Measurements from ENCODE around the gene PHEX. TPM values are rescaled to one million over a fixed set of nuclear protein-coding genes. Genes with fewer than 3 reads are reported as not detected.

PHEX gene
- total RNA-seq, 4 donors from 2014 or later = under 0.01 to 0.34 TPM; not detected in 2

DNA sequence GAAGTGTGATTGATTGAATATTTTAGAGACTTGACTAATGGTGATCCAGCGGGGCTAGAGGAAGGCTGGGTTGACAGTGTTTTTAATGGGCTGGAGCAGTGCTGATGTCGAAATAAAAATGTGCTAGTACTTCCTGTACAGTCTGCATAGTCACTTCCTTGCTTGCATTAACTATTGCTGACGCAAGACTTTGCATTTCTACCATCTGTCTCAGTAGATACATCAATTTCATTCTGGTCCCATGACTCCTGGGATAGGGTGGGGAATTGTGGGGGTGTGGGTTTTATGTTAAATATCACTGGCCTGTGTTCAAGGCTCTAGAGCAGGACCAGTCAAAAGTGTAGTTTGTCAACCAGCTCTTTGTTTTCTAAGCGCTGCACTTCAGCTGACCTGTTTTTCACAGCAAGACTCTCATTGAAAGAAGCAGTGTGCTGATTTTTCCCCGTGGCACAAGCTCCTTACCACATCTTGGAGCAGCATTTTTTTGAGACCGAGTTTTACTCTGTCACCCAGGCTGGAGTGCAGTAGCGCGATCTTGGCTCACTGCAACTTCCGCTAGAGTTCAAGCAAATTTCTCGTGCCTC lies 35.2 kb upstream of the PHEX start:
- TF ChIP-seq, protein P1, sequence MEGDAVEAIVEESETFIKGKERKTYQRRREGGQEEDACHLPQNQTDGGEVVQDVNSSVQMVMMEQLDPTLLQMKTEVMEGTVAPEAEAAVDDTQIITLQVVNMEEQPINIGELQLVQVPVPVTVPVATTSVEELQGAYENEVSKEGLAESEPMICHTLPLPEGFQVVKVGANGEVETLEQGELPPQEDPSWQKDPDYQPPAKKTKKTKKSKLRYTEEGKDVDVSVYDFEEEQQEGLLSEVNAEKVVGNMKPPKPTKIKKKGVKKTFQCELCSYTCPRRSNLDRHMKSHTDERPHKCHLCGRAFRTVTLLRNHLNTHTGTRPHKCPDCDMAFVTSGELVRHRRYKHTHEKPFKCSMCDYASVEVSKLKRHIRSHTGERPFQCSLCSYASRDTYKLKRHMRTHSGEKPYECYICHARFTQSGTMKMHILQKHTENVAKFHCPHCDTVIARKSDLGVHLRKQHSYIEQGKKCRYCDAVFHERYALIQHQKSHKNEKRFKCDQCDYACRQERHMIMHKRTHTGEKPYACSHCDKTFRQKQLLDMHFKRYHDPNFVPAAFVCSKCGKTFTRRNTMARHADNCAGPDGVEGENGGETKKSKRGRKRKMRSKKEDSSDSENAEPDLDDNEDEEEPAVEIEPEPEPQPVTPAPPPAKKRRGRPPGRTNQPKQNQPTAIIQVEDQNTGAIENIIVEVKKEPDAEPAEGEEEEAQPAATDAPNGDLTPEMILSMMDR (IDR thresholded peaks at IDR 0.05; ENCODE audit: low read depth) = no peak

DNA sequence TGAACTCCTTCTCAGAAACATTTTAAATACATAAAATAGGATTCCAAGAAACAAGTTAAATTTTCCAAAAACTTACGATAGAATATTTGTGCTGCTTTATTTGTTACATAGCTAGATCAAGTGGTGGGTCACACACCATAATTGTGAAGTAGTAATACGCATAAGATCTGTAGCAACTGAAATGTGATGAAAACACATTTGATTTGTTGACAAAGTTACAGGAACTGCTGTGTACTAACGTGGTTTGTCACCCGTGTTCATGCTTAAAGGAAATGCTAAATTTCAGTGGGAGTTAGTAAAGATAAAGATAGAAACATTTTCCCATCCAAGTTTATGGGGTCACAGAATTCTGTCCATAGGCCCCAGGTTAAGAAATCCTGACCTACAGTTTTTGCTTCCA lies 34.1 kb upstream of the PHEX start:
- TF ChIP-seq, protein P1 (IDR thresholded peaks at IDR 0.05; ENCODE audit: low read depth) = no peak

DNA sequence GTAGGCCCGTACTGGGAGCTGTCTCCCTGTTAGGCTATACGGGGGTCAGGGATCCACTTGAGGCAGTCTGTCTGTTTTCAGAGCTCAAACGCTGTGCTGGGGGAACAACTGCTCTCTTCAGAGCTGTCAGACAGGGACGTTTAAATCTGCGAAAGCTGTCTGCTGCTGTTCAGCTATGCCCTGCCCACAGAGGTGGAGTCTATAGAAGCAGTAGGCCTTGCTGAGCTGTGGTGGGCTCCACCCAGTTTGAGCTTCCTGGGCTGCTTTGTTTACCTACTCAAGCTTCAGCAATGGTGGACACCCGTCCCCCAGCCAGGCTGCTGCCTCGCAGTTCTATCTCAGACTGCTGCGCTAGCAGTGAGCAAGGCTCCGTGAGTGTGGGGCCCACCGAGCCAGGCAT lies 27.3 kb upstream of the PHEX start:
- TF ChIP-seq, protein P1 (IDR thresholded peaks at IDR 0.05; ENCODE audit: low read depth) = no peak

DNA sequence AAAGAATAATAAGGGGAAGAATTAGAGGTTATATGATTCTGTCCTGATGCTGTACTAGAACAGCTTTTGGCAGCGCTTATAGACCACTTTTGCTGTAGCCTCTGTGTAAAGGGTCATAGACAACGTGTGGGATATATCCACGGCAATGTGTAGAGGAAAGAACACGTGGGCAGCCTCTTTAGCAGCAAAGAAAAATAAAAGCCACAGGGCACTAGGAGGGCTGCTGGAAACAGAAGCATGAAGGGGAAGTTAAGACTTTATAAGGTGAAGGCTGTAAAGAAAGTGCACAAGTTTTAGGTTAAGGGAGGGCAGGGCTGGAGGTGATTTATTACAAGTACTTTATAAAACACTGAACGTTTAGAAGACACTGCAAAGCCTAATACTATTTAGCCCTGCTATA lies 20.1 kb upstream of the PHEX start:
- TF ChIP-seq, protein P1 (IDR thresholded peaks at IDR 0.05; ENCODE audit: low read depth) = no peak

DNA sequence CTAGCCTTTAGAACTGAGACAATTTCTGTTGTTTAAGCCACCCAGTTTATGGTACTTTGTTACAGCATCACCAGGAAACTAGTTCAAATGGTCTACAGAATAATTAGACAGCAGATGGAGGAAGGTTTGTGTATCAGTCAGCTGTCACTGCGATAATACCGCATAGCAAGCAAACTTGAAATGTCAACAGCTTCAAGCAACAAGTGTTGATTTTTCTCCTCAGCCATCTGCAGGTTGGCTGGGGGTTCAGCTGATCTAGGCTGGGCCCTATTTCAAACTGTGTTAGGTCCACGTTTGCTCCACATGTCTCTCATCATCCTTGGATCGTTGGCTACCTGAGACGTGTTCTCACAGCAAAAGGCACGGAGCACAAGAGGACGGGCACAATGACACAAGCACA lies 19.2 kb upstream of the PHEX start:
- TF ChIP-seq, protein P1 (IDR thresholded peaks at IDR 0.05; ENCODE audit: low read depth) = no peak

DNA sequence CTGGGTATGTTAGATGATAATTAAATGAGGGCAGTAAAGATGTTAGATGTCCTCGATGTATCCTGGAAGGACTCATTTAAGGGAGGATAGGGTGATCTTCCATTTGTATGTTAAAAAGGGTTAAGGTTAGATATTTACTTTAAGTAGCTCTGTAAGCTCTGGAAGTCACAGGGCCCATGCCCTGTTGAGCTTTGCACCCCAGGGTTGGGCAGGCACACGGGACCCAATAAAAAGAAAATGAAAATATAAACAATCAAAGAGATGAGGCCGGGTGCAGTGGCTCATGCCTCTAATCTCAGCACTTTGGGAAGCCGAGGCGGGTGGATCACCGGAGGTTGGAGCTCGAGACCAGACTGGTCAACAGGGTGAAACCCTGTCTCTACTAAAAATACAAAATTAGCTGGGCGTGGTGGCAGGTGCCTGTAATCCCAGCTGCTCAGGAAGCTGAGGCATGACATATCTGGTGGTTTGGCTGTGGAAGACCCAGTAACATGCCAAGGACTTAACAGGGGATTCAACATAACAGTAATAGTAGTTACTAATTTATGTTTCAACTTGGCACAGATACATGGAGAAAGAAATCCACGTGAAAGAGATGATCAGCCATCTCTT lies 16.9 kb upstream of the PHEX start:
- TF ChIP-seq, protein P1 (IDR thresholded peaks at IDR 0.05; ENCODE audit: low read depth) = no peak

DNA sequence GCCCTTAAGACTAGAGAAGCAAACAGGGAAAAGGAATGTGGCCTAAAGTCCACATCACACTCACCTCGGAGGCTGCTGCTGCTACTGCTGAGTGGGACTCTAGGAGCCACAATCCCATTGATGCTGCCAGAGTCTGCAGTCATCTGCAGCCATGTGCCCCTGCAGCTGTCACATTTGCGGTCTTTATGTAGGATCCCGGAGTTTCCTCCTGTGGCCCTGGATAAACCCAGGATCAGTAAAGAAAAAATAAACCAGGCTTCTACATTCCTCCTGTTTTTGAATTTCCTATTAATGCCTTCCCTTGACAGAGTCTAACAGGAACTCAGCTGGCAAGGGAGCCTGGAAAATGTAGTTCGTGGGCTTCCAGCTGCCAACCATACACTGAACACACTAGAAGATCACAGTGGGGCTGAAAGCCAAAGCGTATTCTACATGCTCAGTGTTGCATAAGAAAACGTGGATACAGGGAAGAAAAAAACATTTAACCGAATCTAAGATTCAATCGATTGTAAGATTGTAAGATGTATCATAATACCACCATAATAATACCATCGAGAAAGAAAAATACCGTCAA lies 10.3 kb upstream of the PHEX start:
- TF ChIP-seq, protein P1 (IDR thresholded peaks at IDR 0.05; ENCODE audit: low read depth) = no peak
